ENCODE measurements around the gene PML. TPM values are rescaled to one million over a fixed set of nuclear protein-coding genes. Genes with fewer than 3 reads are reported as not detected.
"Not testable (repeated sequence)": the region's sequence is repeated elsewhere in the genome, so short reads cannot be mapped to it uniquely, and the experiment has no call there.

PML gene
- total RNA-seq, 1 donor from 2014 or later = 24.6 TPM

- intact Hi-C loops (cut with DNase I) = no loop called here
- DNase-seq (ENCODE audit: low spot score) = peak; percentile 51
These were observed 37.2 kb upstream of the PML start for GRCh38 chr15:73957276-73957675.

- DNase-seq (ENCODE audit: low spot score) = peak; percentile 17
- intact Hi-C loops (cut with DNase I) = no loop called here
These were observed 36.7 kb upstream of the PML start for GRCh38 chr15:73957785-73958184.

- peak; percentile 36 for DNase-seq (ENCODE audit: low spot score)
- intact Hi-C loops (cut with DNase I) = no loop called here
These were observed 35.4 kb upstream of the PML start for GRCh38 chr15:73959012-73959581.

- intact Hi-C loops (cut with DNase I) = no loop called here
These were observed 34.7 kb upstream of the PML start for GRCh38 chr15:73959801-73960200.

DNA sequence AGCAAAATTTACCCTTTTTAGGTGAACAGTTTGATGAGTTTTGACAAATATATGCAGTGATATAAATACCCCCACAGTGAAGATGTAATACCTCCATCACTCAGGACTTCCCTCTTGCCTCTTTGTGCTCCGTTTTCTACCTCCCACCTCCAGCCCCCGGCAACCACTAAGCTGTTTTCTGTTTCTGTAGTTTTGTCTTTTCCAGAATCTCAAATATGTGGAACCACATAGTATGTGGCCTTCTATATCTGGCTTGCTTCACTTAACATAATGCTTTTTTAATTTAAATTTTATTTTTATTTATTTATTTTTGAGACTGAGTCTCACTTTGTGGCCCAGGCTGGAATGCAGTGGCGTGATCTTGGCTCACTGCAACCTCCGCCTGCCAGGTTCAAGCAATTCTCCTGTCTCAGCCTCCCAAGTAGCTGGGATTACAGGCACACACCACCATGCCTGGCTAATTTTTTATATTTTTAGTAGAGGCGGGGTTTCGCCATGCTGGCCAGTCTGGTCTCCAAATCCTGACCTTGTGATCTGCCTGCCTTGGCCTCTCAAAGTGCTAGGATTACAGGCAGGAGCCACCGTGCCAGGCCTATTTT is 33.9 kb upstream of the PML start:
- intact Hi-C loops (cut with DNase I); DNase-seq (ENCODE audit: low spot score): not testable (repeated sequence)

More at GRCh38 chr15:73959801-73960200, 34.7 kb upstream of the PML start:
- DNase-seq (ENCODE audit: low spot score) = peak; percentile 31

DNA sequence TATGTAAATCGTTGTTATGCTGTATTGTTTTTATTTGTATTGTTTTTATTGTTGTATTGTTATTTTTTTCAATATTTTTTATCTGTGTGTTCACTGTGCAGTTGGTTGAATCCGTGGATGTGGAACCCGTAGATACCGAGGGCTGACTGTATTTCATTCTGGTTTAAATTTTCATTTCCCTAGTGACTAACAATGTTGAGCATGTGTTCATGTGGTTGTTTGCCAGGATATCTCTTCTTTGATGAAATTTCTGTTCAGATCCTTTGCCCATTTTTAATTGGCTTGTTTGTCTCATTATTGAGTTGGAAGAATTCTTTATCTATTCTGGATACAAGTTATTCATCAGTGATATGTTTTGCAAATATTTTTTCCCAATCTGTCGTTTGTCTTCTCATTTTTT is 32.1 kb upstream of the PML start:
- no peak for DNase-seq (ENCODE audit: low spot score)
- intact Hi-C loops (cut with DNase I) = no loop called here

DNA sequence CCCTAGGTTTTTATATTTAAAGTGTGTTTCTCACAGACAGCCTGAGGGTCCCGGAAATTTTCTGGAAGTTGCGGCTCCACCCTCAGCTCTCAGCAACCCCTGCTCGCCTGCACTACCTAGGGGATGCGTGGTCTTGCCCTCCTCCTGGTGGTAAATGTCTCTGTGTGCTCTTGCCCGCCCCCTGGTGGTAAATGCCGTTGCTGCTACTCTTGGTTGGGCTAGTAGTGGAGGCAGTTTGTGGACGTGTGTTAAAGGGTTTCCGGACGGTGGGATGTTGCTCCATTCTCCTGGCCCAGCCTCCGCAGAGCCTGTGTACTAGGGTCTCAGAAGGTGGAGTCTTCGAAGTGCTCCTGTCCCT is 29.8 kb upstream of the PML start:
- intact Hi-C loops (cut with DNase I) = loop anchor here (1.0 kb wide), 1 partner anchor 13 kb away; no protein-coding TSS in a partner anchor
- DNase-seq (ENCODE audit: low spot score) = peak; percentile 84

DNA sequence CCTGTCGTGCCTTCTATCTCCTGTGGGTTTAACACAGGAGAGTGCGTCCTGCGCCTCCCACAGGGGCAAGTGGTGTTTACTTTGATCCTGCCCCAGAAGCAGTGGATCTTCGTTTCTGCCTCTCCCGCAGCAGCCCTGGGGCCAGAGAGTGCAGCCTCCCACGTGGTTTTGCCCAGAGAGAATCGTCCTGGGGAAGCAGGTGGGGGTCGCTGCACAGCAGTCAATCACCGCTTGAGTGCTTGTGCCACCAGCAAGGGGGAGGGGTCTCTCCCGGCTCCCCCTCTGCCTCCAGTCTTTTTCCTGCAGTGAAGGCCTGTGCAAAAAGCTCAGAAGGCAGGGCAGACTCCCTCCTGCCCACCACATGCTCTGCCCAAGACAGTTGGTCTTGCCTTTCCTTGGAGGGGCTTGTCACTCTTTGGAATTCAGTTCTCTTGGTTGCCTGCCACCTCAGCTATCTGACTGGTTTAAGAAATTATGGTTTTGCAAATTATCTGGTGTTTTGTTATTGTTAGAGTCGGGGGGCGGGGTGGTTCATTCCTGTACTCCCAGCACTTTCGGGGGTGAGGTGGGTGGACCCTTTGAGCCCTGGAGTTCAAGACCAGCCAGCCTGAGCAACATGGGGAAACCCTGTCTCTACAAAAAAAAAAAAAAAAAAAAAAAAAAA is 29.3 kb upstream of the PML start:
- intact Hi-C loops (cut with DNase I) = no loop called here
- no peak for DNase-seq (ENCODE audit: low spot score)

- intact Hi-C loops (cut with DNase I) = no loop called here
- no peak for DNase-seq (ENCODE audit: low spot score)
These were observed 28.8 kb upstream of the PML start for GRCh38 chr15:73965758-73966113.

DNA sequence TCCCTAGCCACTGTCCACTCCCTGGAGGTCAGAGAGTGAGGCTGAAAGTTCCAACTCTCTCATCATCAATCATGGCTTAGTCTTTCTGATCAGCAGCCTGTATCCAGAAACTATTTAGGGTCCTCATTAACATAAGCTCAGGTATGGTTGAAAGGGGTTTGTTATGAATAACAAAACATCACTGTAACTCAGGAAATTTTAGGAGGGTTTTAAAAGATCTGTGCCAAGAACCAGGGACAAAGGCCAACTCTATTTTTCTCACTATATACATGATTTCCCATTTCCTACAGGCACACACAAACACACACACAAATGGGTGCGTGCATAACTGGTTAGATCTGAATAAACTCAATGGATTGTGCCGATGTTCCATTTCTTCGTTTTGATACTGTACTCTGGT is 26.1 kb upstream of the PML start:
- intact Hi-C loops (cut with DNase I) = no loop called here
- DNase-seq (ENCODE audit: low spot score) = no peak

- peak; percentile 49 for DNase-seq (ENCODE audit: low spot score)
- intact Hi-C loops (cut with DNase I) = no loop called here
These were observed 25.3 kb upstream of the PML start for GRCh38 chr15:73969151-73969759.

DNA sequence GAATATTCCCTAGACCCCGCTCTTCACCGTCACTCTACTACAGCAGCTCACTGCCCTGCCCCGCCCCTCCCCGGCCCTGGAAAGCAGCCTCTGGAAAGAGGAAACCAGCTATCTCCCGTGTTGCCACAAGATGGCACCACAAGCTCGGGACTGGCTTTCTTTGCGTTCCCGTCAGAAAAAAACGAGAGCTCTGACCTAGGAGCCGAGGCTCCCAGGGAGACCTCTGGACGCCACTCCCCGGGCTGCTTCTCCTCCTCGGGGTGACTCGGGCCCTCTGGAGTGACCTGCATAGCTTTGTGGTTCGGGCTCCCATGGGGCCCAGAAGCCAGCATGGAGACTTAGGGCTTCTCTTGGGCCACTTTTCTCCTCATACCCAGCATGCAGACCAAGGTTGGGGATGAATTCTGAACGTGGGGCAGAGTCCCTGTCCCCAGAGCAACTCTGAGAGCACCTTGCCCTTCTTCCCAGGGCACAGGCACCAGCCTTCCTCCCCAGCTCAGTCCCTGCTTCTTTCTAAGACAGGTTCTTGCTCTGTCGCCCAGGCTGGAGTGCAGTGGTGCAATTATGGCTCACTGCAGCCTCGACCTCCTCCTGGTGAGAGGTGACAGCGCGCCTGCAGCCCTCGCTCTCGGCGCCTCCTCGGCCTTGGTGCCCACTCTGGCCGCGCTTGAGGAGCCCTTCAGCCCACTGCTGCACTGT is 21.4 kb upstream of the PML start:
- DNase-seq (ENCODE audit: low spot score) = peak; percentile 94
- intact Hi-C loops (cut with DNase I) = loop anchor here (2.0 to 5.0 kb wide), 3 partner anchors 64 to 349 kb away; no protein-coding TSS in a partner anchor

- intact Hi-C loops (cut with DNase I) = loop anchor here (2.0 to 5.0 kb wide), 3 partner anchors 63 to 349 kb away; no protein-coding TSS in a partner anchor
These were observed 20.8 kb upstream of the PML start for GRCh38 chr15:73973683-73974200.

GRCh38 chr15:73975440-73976125 is 18.9 kb upstream of the PML start:
- intact Hi-C loops (cut with DNase I); DNase-seq (ENCODE audit: low spot score): not testable (repeated sequence)

More at GRCh38 chr15:73973683-73974200, 20.8 kb upstream of the PML start:
- not testable (repeated sequence) for DNase-seq (ENCODE audit: low spot score)

- no peak for DNase-seq (ENCODE audit: low spot score)
- intact Hi-C loops (cut with DNase I) = no loop called here
These were observed 15.6 kb upstream of the PML start for GRCh38 chr15:73978896-73979295.

- DNase-seq (ENCODE audit: low spot score) = no peak
- intact Hi-C loops (cut with DNase I) = no loop called here
These were observed 14.9 kb upstream of the PML start for GRCh38 chr15:73979636-73980035.

- DNase-seq (ENCODE audit: low spot score) = no peak
- intact Hi-C loops (cut with DNase I) = no loop called here
These were observed 12.7 kb upstream of the PML start for GRCh38 chr15:73981761-73982221.

- DNase-seq (ENCODE audit: low spot score) = peak; percentile 92
- intact Hi-C loops (cut with DNase I) = no loop called here
These were observed 12.1 kb upstream of the PML start for GRCh38 chr15:73982222-73982962.

All from cardiac septum (tissue), 1 donor.